SK-N-SH treated with all-trans-retinoic acid at 6 μM for 48 hours (cell line): ENCODE measurements around the gene SELENOM.

Experiments used
- CREB5 ChIP-seq: fragments of 250-450 bp; sonication (Bioruptor Pico); IDR thresholded peaks from 2 replicates; pipeline ENCODE4 v1.5.1; 2020; ENCODE audit warnings: low read depth, mild to moderate bottlenecking, moderate library complexity
- CSDC2 ChIP-seq: fragments of 250-450 bp; sonication (Bioruptor Pico); IDR thresholded peaks from 2 replicates; pipeline ENCODE4 v1.5.0; 2020; ENCODE audit warnings: mild to moderate bottlenecking, moderate library complexity
- ZFP3 ChIP-seq: fragments of 250-450 bp; sonication (Bioruptor Pico); IDR thresholded peaks from 2 replicates; pipeline ENCODE4 v1.5.0; 2020; ENCODE audit warnings: mild to moderate bottlenecking, moderate library complexity

- TF ChIP-seq CREB5 (no peak), ZFP3 (CRISPR knock-in tag) (no peak), CSDC2 (CRISPR knock-in tag) (no peak)
These were observed 16.0 kb downstream of the SELENOM start for GRCh38 chr22:31091106-31091975.
